Neuronal stem cell (in vitro differentiated cells): ENCODE measurements around the gene ZNF827.

ENCODE experiments used
- DNase-seq: peaks from one replicate; pipeline ENCODE4 v3.0.0-alpha.2; 2013; ENCODE audit warnings: low spot score
- H2AFZ ChIP-seq: one replicate; pipeline ENCODE4 v1.6.1; 2013; ENCODE audit warnings: mild to moderate bottlenecking, low read length, inconsistent platforms
- H2AK5ac ChIP-seq: 2 replicates; pipeline ENCODE4 v1.6.1; 2013; ENCODE audit warnings: low read depth, mild to moderate bottlenecking, inconsistent platforms, low read length, moderate library complexity, mixed read lengths
- H2BK120ac ChIP-seq: 2 replicates; pipeline ENCODE4 v1.6.1; 2013; ENCODE audit warnings: low read depth, mild to moderate bottlenecking, inconsistent platforms, low read length, moderate library complexity, mixed read lengths
- H2BK12ac ChIP-seq: one replicate; pipeline ENCODE4 v1.6.1; 2013; ENCODE audit warnings: low read length, inconsistent platforms
- H2BK15ac ChIP-seq: 2 replicates; pipeline ENCODE4 v1.6.1; 2013; ENCODE audit warnings: mild to moderate bottlenecking, low read length, inconsistent platforms, mixed read lengths
- H2BK5ac ChIP-seq: one replicate; pipeline ENCODE4 v1.6.1; 2013; ENCODE audit warnings: inconsistent platforms, mild to moderate bottlenecking, low read length, moderate library complexity
- H3K14ac ChIP-seq: one replicate; pipeline ENCODE4 v1.6.1; 2013; ENCODE audit warnings: low read length, inconsistent platforms
- H3K18ac ChIP-seq: 2 replicates; pipeline ENCODE4 v1.6.1; 2013; ENCODE audit warnings: low read length, inconsistent platforms
- H3K23ac ChIP-seq: 2 replicates; pipeline ENCODE4 v1.6.1; 2013; ENCODE audit warnings: low read depth, mild to moderate bottlenecking, mixed read lengths, low read length, inconsistent platforms; ENCODE audit not compliant: poor library complexity
- H3K27ac ChIP-seq: replicated peaks from 3 replicates; pipeline ENCODE4 v1.5.1; 2013; ENCODE audit warnings: low read length, inconsistent platforms
- H3K27me3 ChIP-seq, 3 experiments: 2 replicates each; pipeline ENCODE4 v1.6.1; 2013; ENCODE audit warnings: low read length in 3 of 3, mild to moderate bottlenecking in 2 of 3, inconsistent platforms in 1 of 3, low read depth in 1 of 3, mixed read lengths in 1 of 3, moderate library complexity in 1 of 3; ENCODE audit not compliant: control insufficient read depth in 3 of 3, insufficient read depth in 3 of 3
- H3K36me3 ChIP-seq, 2 donors: replicated peaks in 1 of 2; 2 replicates each; pipeline ENCODE4 v1.6.1; 2013; ENCODE audit warnings: low read length in 2 of 2; ENCODE audit not compliant: control insufficient read depth in 2 of 2, insufficient read depth in 2 of 2
- H3K4ac ChIP-seq: 2 replicates; pipeline ENCODE4 v1.6.1; 2013; ENCODE audit warnings: inconsistent platforms, mild to moderate bottlenecking, low read length, moderate library complexity
- H3K4me1 ChIP-seq, 2 donors: 1 replicate in 1 of 2; 2 replicates in 1 of 2; pipeline ENCODE4 v1.6.1; 2013; ENCODE audit warnings: low read length in 2 of 2, low read depth in 1 of 2; ENCODE audit not compliant: control insufficient read depth in 2 of 2, insufficient read depth in 1 of 2
- H3K4me2 ChIP-seq: one replicate; pipeline ENCODE4 v1.6.1; 2013; ENCODE audit warnings: mild to moderate bottlenecking, low read length, inconsistent platforms; ENCODE audit not compliant: insufficient read depth, poor library complexity, severe bottlenecking
- H3K4me3 ChIP-seq, 2 donors: 2 replicates each; pipeline ENCODE4 v1.5.1; 2013; ENCODE audit warnings: low read length in 2 of 2, mild to moderate bottlenecking in 2 of 2, inconsistent platforms in 1 of 2, moderate library complexity in 1 of 2
- H3K79me1 ChIP-seq: one replicate; pipeline ENCODE4 v1.6.1; 2013; ENCODE audit warnings: low read depth, mild to moderate bottlenecking, inconsistent platforms, low read length, moderate library complexity
- H3K9ac ChIP-seq: one replicate; pipeline ENCODE4 v1.6.1; 2013; ENCODE audit warnings: mild to moderate bottlenecking, low read depth, low read length, inconsistent platforms; ENCODE audit not compliant: poor library complexity
- H3K9me3 ChIP-seq, 2 donors: replicated peaks in 1 of 2; 2 replicates each; pipeline versions ENCODE3 to v1.6.1; 2013; ENCODE audit warnings: low read length in 2 of 2, mild to moderate bottlenecking in 2 of 2, inconsistent platforms in 1 of 2, low read depth in 1 of 2, mixed read lengths in 1 of 2, moderate library complexity in 1 of 2; ENCODE audit not compliant: control insufficient read depth in 2 of 2, insufficient read depth in 1 of 2
- H4K8ac ChIP-seq: one replicate; pipeline ENCODE4 v1.6.1; 2013; ENCODE audit warnings: low read depth, mild to moderate bottlenecking, inconsistent platforms, low read length, moderate library complexity
- H4K91ac ChIP-seq: one replicate; pipeline ENCODE4 v1.6.1; 2013; ENCODE audit warnings: low read length, low read depth, mild to moderate bottlenecking, inconsistent platforms; ENCODE audit not compliant: poor library complexity
- WGBS, 2 donors: extraction: QIAGEN DNeasy Blood & Tissue Kit; methylation state at CpG; one replicate each; pipeline ENCODE4 v1.1.7; 2013; ENCODE audit warnings: missing lambda C conversion rate in 2 of 2, mixed read lengths in 1 of 2; ENCODE audit not compliant: insufficient read length in 2 of 2, insufficient replicate concordance in 1 of 2; ENCODE audit errors: extremely low coverage in 2 of 2; 5-methylcytosine and 5-hydroxymethylcytosine counted together

Gene ZNF827

GRCh38 chr4:145732001-145732815, 206.4 kb downstream of the ZNF827 start:
- no peak overlapping the region for H3K23ac ChIP-seq
- no peak overlapping the region for H2BK120ac ChIP-seq
- peak overlapping the region; percentile 87 for H2AFZ ChIP-seq
- no peak overlapping the region for H2BK12ac ChIP-seq
- peak overlapping the region; percentile 84 for H3K18ac ChIP-seq
- H2BK15ac ChIP-seq = no peak overlapping the region
- no peaks in the 10 kb centered on the region for H3K27me3 ChIP-seq
- H3K14ac ChIP-seq = no peak overlapping the region
- peak overlapping the region in 1 of 2 donors; percentile 44 for H3K4me3 ChIP-seq
- H4K91ac ChIP-seq = no peak overlapping the region
- H3K4me1 ChIP-seq = peaks cover 25 to 36% of the 10 kb centered on the region in 2 donors
- H3K9ac ChIP-seq = no peak overlapping the region
- H3K9me3 ChIP-seq = no peaks in the 10 kb centered on the region
- H2BK5ac ChIP-seq = no peak overlapping the region
- H4K8ac ChIP-seq = no peak overlapping the region
- peak overlapping the region; percentile 38 for H3K4me2 ChIP-seq
- H3K4ac ChIP-seq = no peak overlapping the region
- H3K36me3 ChIP-seq = no peaks in the 10 kb centered on the region
- no CpG with 5 or more reads among the region's 14 CpGs for WGBS, 2 donors
- peak overlapping the region; percentile 67 for H3K27ac ChIP-seq
- DNase-seq = no peak
- no peak overlapping the region for H2AK5ac ChIP-seq
- no peaks in the 10 kb centered on the region for H3K79me1 ChIP-seq

GRCh38 chr4:145731028-145731427, 207.6 kb downstream of the ZNF827 start:
- WGBS, 2 donors = no CpG with 5 or more reads among the region's 1 CpG
- H3K27ac ChIP-seq = no peak overlapping the region
- no peak overlapping the region for H3K23ac ChIP-seq
- no peak overlapping the region for H2BK5ac ChIP-seq
- no peak overlapping the region for H2BK12ac ChIP-seq
- H3K79me1 ChIP-seq = no peaks in the 10 kb centered on the region
- H3K14ac ChIP-seq = no peak overlapping the region
- H3K18ac ChIP-seq = no peak overlapping the region
- no peak for DNase-seq
- peak overlapping the region; percentile 38 for H2AFZ ChIP-seq
- no peak overlapping the region for H4K8ac ChIP-seq
- no peak overlapping the region for H3K4ac ChIP-seq
- no peak overlapping the region for H2AK5ac ChIP-seq
- H3K4me2 ChIP-seq = no peak overlapping the region
- H4K91ac ChIP-seq = no peak overlapping the region
- no peaks in the 10 kb centered on the region for H3K27me3 ChIP-seq
- H3K9me3 ChIP-seq = no peaks in the 10 kb centered on the region
- no peak overlapping the region for H3K4me3 ChIP-seq
- no peaks in the 10 kb centered on the region for H3K36me3 ChIP-seq
- peaks cover 21 to 27% of the 10 kb centered on the region in 2 donors for H3K4me1 ChIP-seq
- H2BK120ac ChIP-seq = no peak overlapping the region
- H2BK15ac ChIP-seq = no peak overlapping the region
- H3K9ac ChIP-seq = no peak overlapping the region

GRCh38 chr4:145730026-145730425, 208.6 kb downstream of the ZNF827 start:
- Histone ChIP-seq H3K4me1 (peaks cover 15 to 17% of the 10 kb centered on the region in 2 donors), H3K4ac (no peak overlapping the region), H3K9me3 (no peaks in the 10 kb centered on the region), H4K91ac (no peak overlapping the region), H2BK15ac (no peak overlapping the region), H3K14ac (no peak overlapping the region), H3K9ac (no peak overlapping the region), H3K23ac (no peak overlapping the region), H3K36me3 (no peaks in the 10 kb centered on the region), H3K18ac (no peak overlapping the region), H3K4me3 (no peak overlapping the region), H3K27me3 (no peaks in the 10 kb centered on the region), H2AK5ac (no peak overlapping the region), H2BK12ac (no peak overlapping the region), H4K8ac (no peak overlapping the region), H2AFZ (peak overlapping the region; percentile 0), H2BK120ac (no peak overlapping the region), H3K79me1 (no peaks in the 10 kb centered on the region), H3K4me2 (no peak overlapping the region), H3K27ac (no peak overlapping the region), H2BK5ac (no peak overlapping the region)
- DNase-seq = no peak
- WGBS, 2 donors = no CpG with 5 or more reads among the region's 5 CpGs

GRCh38 chr4:145723336-145723735, 215.3 kb downstream of the ZNF827 start:
- Histone ChIP-seq H3K79me1 (no peaks in the 10 kb centered on the region), H3K18ac (no peak overlapping the region), H3K9ac (no peak overlapping the region), H2BK5ac (no peak overlapping the region), H3K4me2 (no peak overlapping the region), H3K27ac (no peak overlapping the region), H4K8ac (no peak overlapping the region), H3K36me3 (no peaks in the 10 kb centered on the region), H4K91ac (no peak overlapping the region), H2AFZ (no peak overlapping the region), H3K4me1 (peaks cover 7 to 11% of the 10 kb centered on the region in 2 donors), H2AK5ac (no peak overlapping the region), H2BK12ac (no peak overlapping the region), H2BK120ac (no peak overlapping the region), H3K14ac (no peak overlapping the region), H3K23ac (no peak overlapping the region), H3K4me3 (no peak overlapping the region), H3K4ac (no peak overlapping the region), H2BK15ac (no peak overlapping the region), H3K9me3 (peaks cover 2 to 13% of the 10 kb centered on the region in 2 donors), H3K27me3 (no peaks in the 10 kb centered on the region)
- no CpG with 5 or more reads among the region's 2 CpGs for WGBS, 2 donors
- no peak for DNase-seq
